Esophagus muscularis mucosa (tissue), 4 donors: ENCODE data around the gene CYP24A1.

Source experiments
- CTCF ChIP-seq, 3 experiments: fragments of 200-600 bp in 2 of 3; fragments of 450-650 bp in 1 of 3; sonication (generic) in 2 of 3; IDR thresholded peaks; one replicate each; pipeline ENCODE4 v1.5.1; 2017 to 2019; ENCODE audit warnings: antibody characterized with exemption in 3 of 3, mild to moderate bottlenecking in 2 of 3, moderate library complexity in 1 of 3
- EP300 ChIP-seq: sonication (generic); formaldehyde crosslinking; IDR thresholded peaks from one replicate; pipeline ENCODE4 v1.6.1; 2017; ENCODE audit warnings: antibody characterized with exemption
- POLR2A ChIP-seq: fragments of 450-650 bp; IDR thresholded peaks from one replicate; pipeline ENCODE4 v1.6.1; 2017; ENCODE audit warnings: antibody characterized with exemption, moderate library complexity, mild to moderate bottlenecking, low read depth
- POLR2AphosphoS5 ChIP-seq, 2 donors: sonication (generic); formaldehyde crosslinking; IDR thresholded peaks; one replicate each; pipeline ENCODE4 v1.6.1; 2017; ENCODE audit warnings: antibody characterized with exemption in 2 of 2

- no peak for TF ChIP-seq CTCF (IDR thresholded peaks at IDR 0.05)
- TF ChIP-seq POLR2AphosphoS5 (IDR thresholded peaks at IDR 0.05): no peak
- TF ChIP-seq POLR2A: no peak
- no peak for TF ChIP-seq EP300
These were observed 35.5 kb upstream of the CYP24A1 start for GRCh38 chr20:54209216-54209813.
